ENCODE results near the gene ETV3.

The ETV3 gene

GRCh38 chr1:157081707-157082106, 56.5 kb downstream of the ETV3 start:
- H3K4me3 ChIP-seq (ENCODE audit: low read depth, low read length) = no peak overlapping the region
- no peak for TF ChIP-seq CTCF (IDR thresholded peaks at IDR 0.05; ENCODE audit: insufficient read depth, low read depth, low read length, missing control alignments)
- no peak for DNase-seq (ENCODE audit: low read depth)

GRCh38 chr1:157080714-157081113, 57.5 kb downstream of the ETV3 start:
- TF ChIP-seq CTCF (IDR thresholded peaks at IDR 0.05; ENCODE audit: insufficient read depth, low read depth, low read length, missing control alignments) = no peak
- no peak overlapping the region for H3K4me3 ChIP-seq (ENCODE audit: low read depth, low read length)
- DNase-seq (ENCODE audit: low read depth) = no peak

GRCh38 chr1:157077394-157077793, 60.8 kb downstream of the ETV3 start:
- DNase-seq (ENCODE audit: low read depth) = no peak
- TF ChIP-seq CTCF (IDR thresholded peaks at IDR 0.05; ENCODE audit: insufficient read depth, low read depth, low read length, missing control alignments) = no peak
- no peak overlapping the region for H3K4me3 ChIP-seq (ENCODE audit: low read depth, low read length)

DNA sequence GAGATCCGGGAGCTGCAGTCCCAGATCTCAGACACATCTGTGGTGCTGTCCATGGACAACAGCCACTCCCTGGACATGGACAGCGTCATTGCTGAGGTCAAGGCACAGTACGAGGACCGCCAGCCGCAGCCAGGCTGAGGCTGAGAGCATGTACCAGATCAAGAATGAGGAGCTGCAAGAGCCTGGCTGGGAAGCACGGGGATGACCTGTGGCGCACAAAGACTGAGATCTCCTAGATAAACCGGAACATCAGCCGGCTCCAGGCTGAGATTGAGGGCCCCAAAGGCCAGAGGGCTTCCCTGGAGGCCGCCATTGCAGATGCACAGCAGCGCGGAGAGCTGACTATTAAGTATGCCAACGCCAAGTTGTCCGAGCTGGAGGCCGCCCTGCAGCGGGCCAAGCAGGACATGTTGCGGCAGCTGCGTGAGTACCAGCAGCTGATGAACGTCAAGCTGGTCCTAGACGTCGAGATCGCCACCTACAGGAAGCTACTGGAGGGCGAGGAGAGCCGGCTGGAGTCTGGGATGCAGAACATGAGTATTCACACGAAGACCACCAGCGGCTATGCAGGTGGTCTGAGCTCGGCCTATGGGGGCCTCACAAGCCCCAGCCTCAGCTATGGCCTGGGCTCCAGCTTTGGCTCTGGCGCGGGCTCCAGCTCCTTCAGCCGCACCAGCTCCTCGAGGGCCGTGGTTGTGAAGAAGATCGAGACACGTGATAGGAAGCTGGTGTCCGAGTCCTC, 64.1 kb downstream of the ETV3 start:
- H3K4me3 ChIP-seq (ENCODE audit: low read depth, low read length) = no peak overlapping the region
- TF ChIP-seq CTCF (IDR thresholded peaks at IDR 0.05; ENCODE audit: insufficient read depth, low read depth, low read length, missing control alignments) = peak; percentile 59
- DNase-seq (ENCODE audit: low read depth) = peak; percentile 61

Data from GM12865 (cell line).